HG03280 (cell line): ENCODE results near the gene TENM4.

Source experiments
- ATAC-seq: cut with Tn5 transposase; IDR thresholded peaks from one replicate; pipeline ENCODE4 v1.9.1; 2021; ENCODE audit warnings: mild to moderate bottlenecking, moderate library complexity; ENCODE audit not compliant: unreplicated experiment

The TENM4 gene

DNA sequence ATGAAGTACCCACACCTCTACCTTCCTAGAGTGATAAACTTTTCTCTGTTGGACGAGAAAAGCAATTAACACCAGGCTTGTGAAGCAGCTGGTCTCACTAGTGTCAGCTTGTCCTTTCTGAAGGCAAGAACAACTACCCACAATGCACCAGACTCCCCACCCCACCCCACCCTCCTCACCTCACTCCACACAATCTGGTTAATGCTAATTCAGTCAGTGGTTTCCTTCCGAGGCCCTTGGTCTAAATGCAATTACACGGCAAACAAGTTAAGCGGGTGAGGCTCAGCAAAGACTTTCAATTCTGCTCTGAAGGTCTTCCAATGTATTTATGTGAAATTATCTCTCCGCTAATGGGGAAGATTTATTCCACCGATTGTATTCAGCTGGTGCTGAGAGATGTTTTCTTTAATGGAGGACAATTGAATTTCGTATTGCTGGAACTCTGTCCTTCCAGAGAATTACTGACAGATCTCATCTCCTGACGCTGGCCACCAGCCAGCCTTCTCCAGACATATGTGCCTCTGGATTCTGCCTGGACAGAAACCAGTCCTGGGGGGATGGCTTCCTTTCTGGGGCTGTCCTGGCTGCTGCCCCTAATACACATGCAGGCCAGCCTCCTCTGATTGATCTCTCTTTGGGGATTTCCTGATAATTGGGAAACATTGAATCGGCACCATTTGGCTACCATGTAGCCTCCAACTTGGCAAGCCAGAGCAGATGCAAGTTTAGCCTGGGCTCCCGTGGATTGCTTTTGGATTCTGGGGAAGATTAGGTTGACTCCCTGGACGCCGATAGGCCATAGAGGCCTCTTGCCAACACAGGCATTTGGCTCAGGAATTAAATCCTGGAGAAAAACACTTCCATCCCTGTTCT, 700.4 kb downstream of the TENM4 start:
- no peak for ATAC-seq

- no peak for ATAC-seq
These were observed 702.9 kb downstream of the TENM4 start for GRCh38 chr11:78737891-78738290.

DNA sequence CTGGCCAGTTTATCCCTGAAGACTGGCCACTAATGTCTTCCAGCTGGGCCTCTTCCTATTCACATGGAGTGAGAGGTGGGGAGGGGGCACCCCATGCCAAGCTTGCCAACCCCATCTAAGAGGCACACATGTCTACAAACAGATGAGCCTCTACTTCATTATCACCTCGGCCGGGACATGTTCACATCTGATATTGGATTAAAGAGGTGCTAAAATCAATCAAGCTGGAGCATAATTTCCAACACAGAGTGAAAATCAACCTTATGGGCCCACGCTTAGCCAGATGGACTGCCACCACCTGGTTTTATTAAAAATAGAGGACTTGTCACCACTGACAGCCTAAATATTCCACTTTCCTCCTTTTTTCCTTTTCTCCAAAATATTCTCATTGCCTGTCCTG, 703.5 kb downstream of the TENM4 start:
- ATAC-seq, result no peak

DNA sequence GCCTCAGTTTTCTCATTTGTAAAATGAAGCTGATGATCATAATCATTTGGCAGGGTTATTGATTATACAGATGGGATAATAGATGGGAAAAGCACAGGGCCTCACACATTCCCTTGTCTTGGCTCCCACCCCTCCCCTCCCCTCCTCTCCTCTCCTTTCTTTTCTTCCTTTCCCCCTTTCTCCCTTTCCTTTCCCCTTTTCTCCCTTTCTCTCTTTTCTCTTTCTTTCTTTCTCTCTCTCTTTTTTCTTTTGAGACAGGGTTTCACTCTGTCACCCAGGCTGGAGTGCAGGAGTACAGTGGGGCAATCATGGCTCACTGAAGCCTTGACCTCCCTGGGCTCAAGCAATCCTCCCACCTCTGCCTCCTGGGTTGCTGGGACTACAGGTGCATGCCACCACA, 705.1 kb downstream of the TENM4 start:
- ATAC-seq, result no peak

GRCh38 chr11:78733031-78733430, 707.8 kb downstream of the TENM4 start:
- no peak for ATAC-seq

GRCh38 chr11:78732246-78732645, 708.6 kb downstream of the TENM4 start:
- ATAC-seq, result no peak

- ATAC-seq, result no peak
These were observed 709.8 kb downstream of the TENM4 start for GRCh38 chr11:78731027-78731426.

GRCh38 chr11:78730267-78730824, 710.5 kb downstream of the TENM4 start:
- ATAC-seq, result no peak

- ATAC-seq, result no peak
These were observed 713.0 kb downstream of the TENM4 start for GRCh38 chr11:78727816-78728215.

DNA sequence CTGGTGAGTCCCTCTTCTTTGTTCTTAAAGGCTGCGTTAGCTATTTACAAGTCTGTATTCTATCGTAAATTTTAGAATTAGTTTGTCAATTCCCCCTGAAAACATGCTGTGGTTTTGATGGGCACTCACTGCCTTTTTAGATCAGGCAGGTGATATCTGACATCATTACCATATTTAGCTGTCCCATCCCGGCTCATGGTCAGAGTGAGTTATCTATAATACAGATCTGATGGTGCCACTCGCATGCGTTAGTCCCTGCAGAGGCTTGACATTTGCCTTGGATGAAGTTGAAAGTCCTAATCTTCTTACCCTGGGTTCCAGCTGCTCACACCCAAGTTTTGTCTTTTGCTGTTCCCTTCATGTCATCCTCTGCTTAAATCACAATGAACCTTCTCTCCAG, 715.6 kb downstream of the TENM4 start:
- ATAC-seq, result no peak

DNA sequence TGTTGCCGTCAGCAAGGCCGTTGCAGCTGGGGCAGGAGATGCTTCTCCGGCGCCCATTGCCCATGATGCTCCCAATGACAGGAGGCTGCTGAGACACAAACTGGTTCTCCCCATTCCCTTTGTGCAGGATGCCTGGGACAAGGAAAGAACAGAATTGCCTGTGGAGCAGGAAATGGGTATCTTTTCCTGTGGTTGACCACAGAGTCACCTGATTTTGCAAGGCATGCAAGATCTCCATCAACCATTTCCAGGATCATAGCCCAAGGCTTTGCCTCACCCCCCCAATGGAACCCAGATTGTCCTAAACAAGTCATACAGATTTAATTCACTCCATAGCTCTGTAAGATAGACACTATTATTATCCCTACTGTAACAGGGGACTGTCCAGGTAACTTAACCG, 718.0 kb downstream of the TENM4 start:
- ATAC-seq, result no peak

DNA sequence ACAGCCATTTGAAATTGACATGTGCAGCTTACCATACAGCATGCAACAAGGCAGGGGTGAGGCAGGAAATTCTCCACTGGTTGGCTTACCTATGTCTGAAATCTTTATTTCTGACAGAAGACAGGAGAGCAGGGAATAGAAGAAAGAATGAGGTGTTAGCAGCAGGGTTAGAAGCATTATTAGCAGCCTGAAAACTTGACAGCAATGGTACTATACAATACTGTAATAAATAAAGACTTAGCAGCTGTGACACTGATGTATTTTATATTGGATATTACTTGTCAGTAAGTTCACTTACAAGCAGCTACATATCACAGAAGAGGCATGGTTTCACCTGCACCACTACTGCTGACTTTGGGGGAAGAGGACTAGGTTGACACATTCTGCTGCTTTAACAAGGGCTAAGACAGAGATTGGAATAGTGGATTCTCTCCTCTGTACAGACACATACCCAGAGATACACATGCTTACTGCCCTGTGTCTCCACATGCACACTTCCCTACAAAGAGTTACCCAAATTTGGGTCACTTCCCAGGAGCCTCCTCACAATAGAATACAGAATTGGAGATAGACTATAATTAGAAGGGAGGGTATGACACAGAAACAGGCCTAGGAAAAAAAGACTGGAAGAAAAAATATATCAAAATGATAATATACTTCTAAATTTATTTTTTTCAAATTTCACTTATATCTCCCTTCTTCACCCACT, 720.4 kb downstream of the TENM4 start:
- ATAC-seq, result no peak

GRCh38 chr11:78717041-78717440, 723.8 kb downstream of the TENM4 start:
- ATAC-seq, result no peak

GRCh38 chr11:78715639-78716311, 725.1 kb downstream of the TENM4 start:
- ATAC-seq, result no peak

DNA sequence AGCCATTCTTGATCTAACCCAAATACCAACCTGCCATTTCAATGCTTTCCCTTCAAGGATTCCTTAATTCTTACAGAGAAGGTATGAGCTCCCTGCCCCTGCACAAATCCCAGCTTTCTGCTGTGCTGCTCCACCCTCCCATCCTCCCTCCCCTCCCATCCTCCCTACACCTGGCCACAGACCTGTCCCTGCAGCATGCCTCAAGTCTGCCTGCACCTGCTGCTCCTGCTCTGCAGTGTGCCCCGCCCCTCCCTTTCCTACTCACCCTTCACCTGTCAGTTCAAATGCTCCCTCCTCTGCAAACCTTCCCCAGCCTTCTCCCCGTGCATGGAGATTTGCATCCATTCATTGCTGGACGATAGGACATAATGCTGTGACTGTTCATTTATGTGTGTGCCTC, 726.3 kb downstream of the TENM4 start:
- no peak for ATAC-seq

DNA sequence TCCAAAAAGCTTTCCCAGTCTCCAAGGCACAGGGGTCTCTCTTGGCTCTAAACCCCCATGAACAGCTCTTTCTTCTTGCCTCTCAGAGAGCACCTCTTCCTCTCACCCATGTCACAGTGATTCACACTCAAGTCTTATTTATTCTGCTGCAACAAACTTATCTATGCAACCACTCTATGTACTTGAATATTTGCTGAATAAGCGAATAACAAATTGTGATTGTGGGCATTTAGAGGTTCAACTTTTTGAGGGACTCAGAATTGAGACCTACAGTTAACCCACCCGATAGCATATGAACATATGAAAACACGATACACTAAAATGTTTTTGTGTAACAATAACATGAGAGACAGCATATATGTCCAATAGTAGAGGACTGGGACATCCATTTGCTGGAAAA, 729.1 kb downstream of the TENM4 start:
- no peak for ATAC-seq

GRCh38 chr11:78710417-78710816, 730.4 kb downstream of the TENM4 start:
- no peak for ATAC-seq

DNA sequence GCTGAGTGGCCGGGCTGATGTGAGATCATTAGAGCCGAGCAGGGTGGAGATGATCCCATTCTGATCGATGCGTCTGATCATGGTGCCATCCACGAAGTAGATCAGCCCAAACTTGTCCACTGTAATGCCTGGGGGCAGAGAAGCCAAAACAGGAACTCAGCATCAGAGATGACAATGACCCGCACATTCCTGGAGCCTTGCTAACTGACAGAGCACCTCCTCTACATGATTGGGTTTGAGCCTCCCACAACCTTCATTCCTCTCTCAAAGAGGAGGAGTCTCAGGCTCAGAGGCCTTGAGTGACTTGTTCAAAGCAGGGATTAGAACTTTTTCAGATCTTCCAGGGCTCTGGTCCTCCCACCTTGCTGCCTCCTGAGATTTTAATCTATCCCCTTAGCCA, 732.4 kb downstream of the TENM4 start:
- no peak for ATAC-seq

DNA sequence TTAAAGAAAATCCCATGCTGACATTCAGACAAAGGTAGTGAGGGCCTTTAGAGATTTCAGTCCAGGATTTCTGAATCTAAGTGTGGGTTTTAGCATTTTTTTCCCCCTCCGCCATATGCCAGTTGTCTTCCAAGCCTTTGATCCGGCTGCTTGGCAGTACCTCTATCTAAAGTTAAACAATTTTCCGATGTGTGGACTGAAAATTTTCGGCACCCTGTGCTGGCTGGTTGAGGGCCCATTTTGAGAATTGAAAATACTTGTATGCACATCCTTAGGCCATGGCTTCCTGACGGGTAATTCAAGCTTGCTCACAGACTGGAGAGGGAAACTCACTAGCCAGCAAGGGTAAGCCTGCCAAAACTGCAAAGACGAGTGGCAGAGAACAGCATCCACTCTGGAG, 734.3 kb downstream of the TENM4 start:
- ATAC-seq, result no peak

DNA sequence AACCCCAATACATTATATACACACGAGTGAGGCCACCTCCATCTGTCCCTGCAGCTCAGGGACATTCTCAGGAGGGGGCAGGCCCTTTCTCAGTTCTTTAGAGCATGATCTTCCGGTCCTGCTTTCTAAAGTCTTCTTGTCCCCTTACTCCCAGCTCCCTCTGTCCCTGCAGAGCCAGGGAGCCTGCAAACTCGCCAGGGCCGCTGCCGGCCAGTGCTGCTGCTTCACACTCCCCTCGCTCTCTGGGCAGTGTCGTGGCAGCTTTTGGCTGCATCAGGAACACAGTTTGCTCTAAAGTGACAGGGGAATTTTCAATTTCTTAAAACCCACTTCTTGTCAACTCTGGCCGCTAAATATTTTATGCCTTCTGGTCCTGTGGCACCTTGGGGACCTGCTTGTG, 736.0 kb downstream of the TENM4 start:
- ATAC-seq, result no peak

DNA sequence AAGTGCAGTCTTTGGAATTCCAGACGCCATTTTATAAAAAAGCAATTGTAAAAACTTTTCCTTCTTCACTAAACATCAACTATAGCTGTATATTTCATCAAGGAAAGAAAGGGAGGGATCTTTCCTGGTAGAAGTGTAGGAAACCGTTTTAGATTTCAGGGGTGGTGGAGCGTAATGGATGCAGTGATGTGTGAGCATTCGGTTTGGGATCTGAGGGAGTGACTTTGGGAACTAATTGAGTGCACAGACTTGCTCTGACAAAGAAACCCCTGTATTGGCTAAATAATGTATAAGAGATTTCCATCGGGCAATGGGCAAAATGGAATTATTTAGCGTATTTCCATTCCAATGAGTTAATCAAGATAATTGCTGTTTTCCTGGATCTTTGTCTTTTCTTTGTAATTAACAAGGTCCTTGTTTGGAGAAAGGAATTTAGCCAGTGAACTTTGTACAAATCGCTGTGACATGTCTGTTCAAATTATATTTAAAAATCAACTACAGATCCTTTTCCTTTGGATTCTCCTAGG, 741.2 kb downstream of the TENM4 start:
- ATAC-seq, result no peak
